ENCODE results near the gene TP53BP2. TPM values are rescaled to one million over a fixed set of nuclear protein-coding genes. Genes with fewer than 3 reads are reported as not detected.

TP53BP2 gene
- total RNA-seq, 4 donors from 2014 or later: 33.7 to 65.9 (median 48.6) TPM

DNA sequence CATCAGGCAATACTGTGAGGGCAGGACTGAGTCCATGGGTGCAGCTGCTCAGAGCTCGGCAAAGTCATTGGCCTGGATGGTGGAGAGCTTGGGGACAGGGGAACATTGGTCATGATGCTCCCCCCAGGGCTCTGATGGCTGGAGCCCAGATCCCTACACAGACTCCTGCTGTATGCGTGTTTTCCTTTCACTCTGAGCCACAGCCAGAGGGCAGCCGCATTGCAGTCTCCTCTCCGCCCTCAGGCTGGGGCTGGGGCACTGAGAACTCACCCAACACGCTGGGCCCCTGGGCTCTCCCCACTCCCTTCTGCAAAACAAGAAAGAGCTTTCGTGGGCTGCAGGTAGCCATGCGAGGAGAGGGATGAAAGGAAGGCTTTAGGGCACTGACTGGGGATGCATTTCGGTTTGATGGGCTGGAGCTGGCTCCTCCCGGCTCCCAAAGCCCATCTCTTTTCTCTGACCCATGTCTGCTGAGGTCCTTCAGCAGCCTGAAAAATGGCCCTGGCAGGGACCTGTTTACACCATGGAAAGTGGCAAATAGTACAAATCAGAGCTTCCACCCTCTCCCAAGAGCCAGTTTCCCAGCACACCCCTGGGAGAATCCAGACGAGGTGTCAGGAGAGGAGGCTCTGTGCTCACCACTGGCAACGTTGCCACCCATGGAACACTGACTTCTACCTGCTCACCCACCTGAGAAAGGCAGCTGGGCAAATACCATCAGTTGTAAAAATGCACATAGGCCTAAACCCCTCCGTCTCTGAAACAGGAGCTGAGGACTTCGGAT lies 89.6 kb downstream of the TP53BP2 start:
- no peak for ATAC-seq (ENCODE audit: low FRiP score)
- no peak for DNase-seq (ENCODE audit: low spot score)

GRCh38 chr1:223755432-223755792 lies 90.3 kb downstream of the TP53BP2 start:
- TF ChIP-seq, protein P1, sequence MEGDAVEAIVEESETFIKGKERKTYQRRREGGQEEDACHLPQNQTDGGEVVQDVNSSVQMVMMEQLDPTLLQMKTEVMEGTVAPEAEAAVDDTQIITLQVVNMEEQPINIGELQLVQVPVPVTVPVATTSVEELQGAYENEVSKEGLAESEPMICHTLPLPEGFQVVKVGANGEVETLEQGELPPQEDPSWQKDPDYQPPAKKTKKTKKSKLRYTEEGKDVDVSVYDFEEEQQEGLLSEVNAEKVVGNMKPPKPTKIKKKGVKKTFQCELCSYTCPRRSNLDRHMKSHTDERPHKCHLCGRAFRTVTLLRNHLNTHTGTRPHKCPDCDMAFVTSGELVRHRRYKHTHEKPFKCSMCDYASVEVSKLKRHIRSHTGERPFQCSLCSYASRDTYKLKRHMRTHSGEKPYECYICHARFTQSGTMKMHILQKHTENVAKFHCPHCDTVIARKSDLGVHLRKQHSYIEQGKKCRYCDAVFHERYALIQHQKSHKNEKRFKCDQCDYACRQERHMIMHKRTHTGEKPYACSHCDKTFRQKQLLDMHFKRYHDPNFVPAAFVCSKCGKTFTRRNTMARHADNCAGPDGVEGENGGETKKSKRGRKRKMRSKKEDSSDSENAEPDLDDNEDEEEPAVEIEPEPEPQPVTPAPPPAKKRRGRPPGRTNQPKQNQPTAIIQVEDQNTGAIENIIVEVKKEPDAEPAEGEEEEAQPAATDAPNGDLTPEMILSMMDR (IDR thresholded peaks at IDR 0.05): no peak
- ATAC-seq (ENCODE audit: low FRiP score) (no peak), DNase-seq (ENCODE audit: low spot score) (no peak)

More for the DNA sequence above, 89.6 kb downstream of the TP53BP2 start:
- TF ChIP-seq, protein P1 (IDR thresholded peaks at IDR 0.05): no peak

GRCh38 chr1:223754681-223755431 lies 90.9 kb downstream of the TP53BP2 start:
- no peak for ATAC-seq (ENCODE audit: low FRiP score)
- TF ChIP-seq, protein P1 (IDR thresholded peaks at IDR 0.05): no peak
- DNase-seq (ENCODE audit: low spot score): no peak

- ATAC-seq (ENCODE audit: low FRiP score) (no peak), DNase-seq (ENCODE audit: low spot score) (no peak)
- TF ChIP-seq, protein P1 (IDR thresholded peaks at IDR 0.05): no peak
Measured at GRCh38 chr1:223752721-223753515, 92.8 kb downstream of the TP53BP2 start.

DNA sequence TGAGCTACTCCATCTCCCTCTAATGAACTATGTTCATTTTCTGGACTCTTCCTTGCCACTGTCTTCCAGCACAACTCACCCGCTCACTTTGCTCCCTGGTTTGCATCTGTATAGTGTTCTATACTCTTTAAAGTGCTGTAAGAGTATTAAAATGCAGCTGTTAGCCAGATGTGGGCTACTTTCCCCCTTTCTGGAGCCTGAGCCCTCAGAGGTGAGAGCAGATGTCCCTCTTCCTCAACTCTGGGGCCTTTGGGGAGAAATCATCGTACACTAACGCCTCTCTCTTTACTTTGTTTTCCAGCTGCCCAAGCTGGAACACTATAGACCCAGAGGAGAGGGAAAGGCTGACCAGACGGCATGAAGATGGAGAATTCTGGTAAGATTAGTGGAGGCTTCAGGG lies 94.1 kb downstream of the TP53BP2 start:
- no peak for DNase-seq (ENCODE audit: low spot score)

More for the DNA sequence above, 94.1 kb downstream of the TP53BP2 start:
- TF ChIP-seq, protein P1 (IDR thresholded peaks at IDR 0.05): no peak
- no peak for ATAC-seq (ENCODE audit: low FRiP score)
